H1 (cell line): ENCODE measurements around the gene IL19. TPM values are rescaled to one million over a fixed set of nuclear protein-coding genes. Genes with fewer than 3 reads are reported as not detected.

Source experiments
- CTCF ChIA-PET: fragments of 300-600 bp; sonication (Branson Sonifier 250); formaldehyde crosslinking; loops from one replicate; lab custom pipeline; 2021; ENCODE audit not compliant: partially characterized antibody; lab: Charles Lee
- POLR2A ChIA-PET: fragments of 300-600 bp; sonication (Branson Sonifier 250); formaldehyde crosslinking; loops from one replicate; lab custom pipeline; 2021; ENCODE audit warnings: inconsistent platforms; ENCODE audit not compliant: partially characterized antibody; lab: Charles Lee
- DNase-seq, 2 experiments: peaks; one replicate each; pipeline versions ENCODE4 v3.0.0 to v3.0.0-alpha.2; 2010 to 2022; ENCODE audit warnings: low spot score in 2 of 2, low read depth in 1 of 2, mixed read lengths in 1 of 2
- FAIRE-seq: peaks from 2 replicates; lab custom pipeline; 2011; peaks lifted over from hg19 to GRCh38; lab: Jason Lieb, UNC
- H2AFZ ChIP-seq: 2 replicates; pipeline ENCODE4 v1.8.1; 2012; ENCODE audit warnings: low read length, inconsistent platforms
- H2AK5ac ChIP-seq: 2 replicates; pipeline ENCODE4 v1.6.1; 2013; ENCODE audit warnings: low read depth, low read length
- H2BK120ac ChIP-seq: replicated peaks from 2 replicates; pipeline ENCODE3; 2013; ENCODE audit warnings: low read depth, low read length, inconsistent platforms
- H2BK12ac ChIP-seq: 2 replicates; pipeline ENCODE4 v1.6.1; 2013; ENCODE audit warnings: low read depth, low read length
- H2BK15ac ChIP-seq: 2 replicates; pipeline ENCODE4 v1.6.1; 2013; ENCODE audit warnings: low read length
- H2BK20ac ChIP-seq: 2 replicates; pipeline ENCODE4 v1.6.1; 2013; ENCODE audit warnings: low read length
- H2BK5ac ChIP-seq: 2 replicates; pipeline ENCODE4 v1.6.1; 2013; ENCODE audit warnings: low read depth, low read length
- H3K14ac ChIP-seq: 2 replicates; pipeline ENCODE4 v1.6.1; 2013; ENCODE audit warnings: inconsistent platforms; ENCODE audit not compliant: insufficient read length
- H3K18ac ChIP-seq: 2 replicates; pipeline ENCODE4 v1.6.1; 2013; ENCODE audit warnings: low read length; ENCODE audit errors: extremely low read depth
- H3K23ac ChIP-seq: 2 replicates; pipeline ENCODE4 v1.6.1; 2013; ENCODE audit warnings: inconsistent platforms; ENCODE audit not compliant: insufficient read length
- H3K23me2 ChIP-seq: 2 replicates; pipeline ENCODE4 v1.6.1; 2013; ENCODE audit warnings: low read depth, low read length
- H3K27ac ChIP-seq: 2 replicates; pipeline ENCODE4 v1.6.1; 2011; ENCODE audit warnings: low read depth, low read length, inconsistent platforms
- H3K27me3 ChIP-seq, 4 experiments: replicated peaks in 1 of 4; 1 replicate in 1 of 4; 2 replicates in 3 of 4; pipeline versions ENCODE4 v1.6.1 to v1.8.1; 2011 to 2013; ENCODE audit warnings: low read length in 3 of 4, mild to moderate bottlenecking in 3 of 4, inconsistent platforms in 2 of 4, mixed read lengths in 2 of 4, moderate library complexity in 1 of 4; ENCODE audit not compliant: control insufficient read depth in 3 of 4, insufficient read depth in 3 of 4; ENCODE audit errors: extremely low read depth in 1 of 4
- H3K36me3 ChIP-seq, 4 experiments: 2 replicates each; pipeline versions ENCODE4 v1.6.1 to v1.8.1; 2011 to 2013; ENCODE audit warnings: mild to moderate bottlenecking in 4 of 4, low read length in 3 of 4, moderate library complexity in 2 of 4, control low read depth in 1 of 4, inconsistent platforms in 1 of 4; ENCODE audit not compliant: insufficient read depth in 4 of 4, control insufficient read depth in 2 of 4
- H3K4ac ChIP-seq: replicated peaks from 2 replicates; pipeline ENCODE3; 2013; ENCODE audit warnings: low read length, low read depth, mixed read lengths, inconsistent platforms; ENCODE audit not compliant: insufficient read length
- H3K4me1 ChIP-seq, 4 experiments: replicated peaks in 1 of 4; 1 replicate in 1 of 4; 2 replicates in 3 of 4; pipeline versions ENCODE4 v1.6.1 to v1.8.1; 2011 to 2013; ENCODE audit warnings: low read length in 3 of 4, inconsistent platforms in 2 of 4, mixed read lengths in 1 of 4; ENCODE audit not compliant: insufficient read depth in 4 of 4, control insufficient read depth in 3 of 4
- H3K4me2 ChIP-seq, 2 experiments: 2 replicates each; pipeline versions ENCODE4 v1.6.1 to v1.8.1; 2011 to 2013; ENCODE audit warnings: low read depth in 2 of 2, low read length in 2 of 2, control low read depth in 1 of 2, inconsistent platforms in 1 of 2, mild to moderate bottlenecking in 1 of 2; ENCODE audit not compliant: insufficient read depth in 1 of 2
- H3K4me3 ChIP-seq, 4 experiments: fragments of 200-600, 300-600 bp in 1 of 4; sonication (generic), shearing (Covaris generic), sonication (Bioruptor Twin) in 1 of 4; 2 replicates each; pipeline versions ENCODE4 v1.5.1 to v1.8.1; 2011 to 2016; ENCODE audit warnings: low read length in 4 of 4, low read depth in 3 of 4, control low read depth in 2 of 4, inconsistent platforms in 2 of 4, mild to moderate bottlenecking in 2 of 4, mixed read lengths in 1 of 4, moderate library complexity in 1 of 4; ENCODE audit not compliant: insufficient read depth in 2 of 4; ENCODE audit errors: extremely low read depth in 1 of 4
- H3K56ac ChIP-seq: replicated peaks from 2 replicates; pipeline ENCODE3; 2013; ENCODE audit warnings: low read depth, mild to moderate bottlenecking, mixed read lengths, low read length, inconsistent platforms; ENCODE audit not compliant: insufficient read length
- H3K79me1 ChIP-seq: 2 replicates; pipeline ENCODE4 v1.6.1; 2013; ENCODE audit warnings: low read depth, low read length, control low read depth
- H3K79me2 ChIP-seq, 2 experiments: 2 replicates each; pipeline versions ENCODE4 v1.6.1 to v1.8.1; 2012 to 2013; ENCODE audit warnings: low read length in 2 of 2, mild to moderate bottlenecking in 2 of 2, inconsistent platforms in 1 of 2; ENCODE audit not compliant: insufficient read depth in 2 of 2, control insufficient read depth in 1 of 2
- H3K9ac ChIP-seq, 4 experiments: replicated peaks in 1 of 4; 1 replicate in 1 of 4; 2 replicates in 3 of 4; pipeline versions ENCODE4 v1.6.1 to v1.8.1; 2011 to 2013; ENCODE audit warnings: low read depth in 3 of 4, low read length in 3 of 4, control low read depth in 2 of 4, mild to moderate bottlenecking in 2 of 4, moderate library complexity in 2 of 4, inconsistent platforms in 1 of 4; ENCODE audit errors: extremely low read depth in 1 of 4
- H3K9me3 ChIP-seq, 2 experiments: 2 replicates each; pipeline versions ENCODE4 v1.6.1 to v1.8.1; 2012 to 2013; ENCODE audit warnings: mild to moderate bottlenecking in 2 of 2, moderate library complexity in 2 of 2, control low read depth in 1 of 2, inconsistent platforms in 1 of 2, low read depth in 1 of 2, low read length in 1 of 2, mixed read lengths in 1 of 2; ENCODE audit not compliant: insufficient read depth in 2 of 2
- H4K20me1 ChIP-seq, 2 experiments: replicated peaks in 1 of 2; 2 replicates each; pipeline versions ENCODE3 to v1.8.1; 2011 to 2013; ENCODE audit warnings: inconsistent platforms in 2 of 2, low read length in 2 of 2, mild to moderate bottlenecking in 1 of 2; ENCODE audit not compliant: insufficient read depth in 2 of 2, control insufficient read depth in 1 of 2
- H4K5ac ChIP-seq: 2 replicates; pipeline ENCODE4 v1.6.1; 2013; ENCODE audit warnings: low read length, low read depth, mixed read lengths, inconsistent platforms; ENCODE audit not compliant: insufficient read length
- H4K8ac ChIP-seq: 2 replicates; pipeline ENCODE4 v1.8.0; 2013; ENCODE audit warnings: mild to moderate bottlenecking, moderate library complexity, low read length, inconsistent platforms; ENCODE audit not compliant: insufficient read depth; ENCODE audit errors: extremely low read depth
- H4K91ac ChIP-seq: replicated peaks from 2 replicates; pipeline ENCODE3; 2013; ENCODE audit warnings: low read length, mixed read lengths, inconsistent platforms; ENCODE audit not compliant: insufficient read length
- BACH1 ChIP-seq: IDR thresholded peaks from 2 replicates; pipeline ENCODE4 v1.6.1; 2012; ENCODE audit warnings: low read length, improper control_type of control experiment
- BCL11A ChIP-seq, 2 experiments: IDR thresholded peaks; one replicate each; pipeline ENCODE4 v1.6.1; 2011; ENCODE audit warnings: low read depth in 2 of 2, low read length in 2 of 2, mild to moderate bottlenecking in 2 of 2
- BRCA1 ChIP-seq: IDR thresholded peaks from 2 replicates; pipeline ENCODE4 v1.6.1; 2012; ENCODE audit warnings: low read depth, low read length, improper control_type of control experiment
- EGR1 ChIP-seq: IDR thresholded peaks from 2 replicates; pipeline ENCODE4 v1.6.1; 2011; ENCODE audit warnings: low read depth, low read length, borderline replicate concordance
- GTF2F1 ChIP-seq: IDR thresholded peaks from 2 replicates; pipeline ENCODE4 v1.6.1; 2012; ENCODE audit warnings: low read depth, low read length, improper control_type of control experiment, borderline replicate concordance
- HDAC6 ChIP-seq: IDR thresholded peaks from one replicate; pipeline ENCODE4 v1.7.1; 2012; ENCODE audit warnings: low read depth, mild to moderate bottlenecking, inconsistent platforms, low read length, moderate library complexity
- MAFK ChIP-seq: IDR thresholded peaks from 2 replicates; pipeline ENCODE4 v1.6.1; 2012; ENCODE audit warnings: low read depth, mild to moderate bottlenecking, improper control_type of control experiment, low read length
- NANOG ChIP-seq: IDR thresholded peaks from 2 replicates; pipeline ENCODE4 v1.6.1; 2011; ENCODE audit warnings: low read length, low read depth, mild to moderate bottlenecking, inconsistent platforms; ENCODE audit not compliant: insufficient read depth, poor library complexity, severe bottlenecking
- RAD21 ChIP-seq, 2 experiments: IDR thresholded peaks in 1 of 2; conservative IDR thresholded peaks in 1 of 2; 2 replicates each; pipeline ENCODE4 v1.6.1; 2011; ENCODE audit warnings: low read depth in 2 of 2, low read length in 2 of 2, improper control_type of control experiment in 1 of 2, inconsistent platforms in 1 of 2, mild to moderate bottlenecking in 1 of 2, moderate library complexity in 1 of 2
- RFX5 ChIP-seq: IDR thresholded peaks from 2 replicates; pipeline ENCODE4 v1.6.1; 2011; ENCODE audit warnings: low read depth, low read length, improper control_type of control experiment, borderline replicate concordance
- SP1 ChIP-seq: IDR thresholded peaks from 2 replicates; pipeline ENCODE4 v1.6.1; 2011; ENCODE audit warnings: low read depth, low read length
- SP2 ChIP-seq: IDR thresholded peaks from 2 replicates; pipeline ENCODE4 v1.6.1; 2012; ENCODE audit warnings: mild to moderate bottlenecking, low read length, inconsistent platforms
- TAF1 ChIP-seq: IDR thresholded peaks from 2 replicates; pipeline ENCODE4 v1.6.1; 2011; ENCODE audit warnings: mild to moderate bottlenecking, low read depth, low read length
- TCF12 ChIP-seq: IDR thresholded peaks from 2 replicates; pipeline ENCODE4 v1.6.1; 2011; ENCODE audit warnings: low read depth, mild to moderate bottlenecking, low read length
- YY1 ChIP-seq: IDR thresholded peaks from 2 replicates; pipeline ENCODE4 v1.6.1; 2011; ENCODE audit warnings: low read depth, mild to moderate bottlenecking, low read length
- WGBS, 2 experiments: shearing (Covaris generic) in 1 of 2; methylation state at CpG; one replicate each; pipeline versions ENCODE4 v1.1.6 to v1.1.7; 2013 to 2015; ENCODE audit warnings: low lambda C conversion rate in 2 of 2, mixed read lengths in 2 of 2, inconsistent platforms in 1 of 2, low coverage in 1 of 2, missing lambda C conversion rate in 1 of 2; ENCODE audit not compliant: insufficient replicate concordance in 2 of 2, insufficient coverage in 1 of 2, insufficient read length in 1 of 2; ENCODE audit errors: extremely low coverage in 1 of 2, missing lambda C conversion rate in 1 of 2; 5-methylcytosine and 5-hydroxymethylcytosine counted together
- polyA plus RNA-seq, 7 experiments: library from polyadenylated mRNA; depleted of rRNA in 3 of 7; stranded (reverse) in 5 of 7; unstranded in 2 of 7; fragments of >200 nt in 5 of 7; fragments of 200-250 nt in 2 of 7; gene quantifications; 1 replicate in 5 of 7; 2 replicates in 1 of 7; 4 replicates in 1 of 7; pipeline versions ENCODE4 v1.2.1 to v1.2.3, GENCODE V29; 2011 to 2013; ENCODE audit warnings: missing spikeins in 2 of 7, mixed read lengths in 2 of 7
- total RNA-seq: library from RNA; stranded (reverse); fragmentation: NEBNext Ultra II Directional; extraction: Animal tissue kit (Norgen Biotek cat#: 25700); gene quantifications from 2 replicates; pipeline ENCODE4 v1.2.1, GENCODE V29; 2021

IL19 gene
- total and polyA plus RNA-seq, 2 of the 8 experiments (the other 6 are each of a cell fraction or from before 2014, with no cell fraction given) = not detected

- no peak overlapping the region for H3K14ac ChIP-seq
- no peak overlapping the region for H3K4me3 ChIP-seq
- no peaks in the 10 kb centered on the region for H3K23me2 ChIP-seq
- H4K8ac ChIP-seq = no peak overlapping the region
- H3K4me2 ChIP-seq = no peak overlapping the region
- H3K79me2 ChIP-seq = no peaks in the 10 kb centered on the region
- H4K91ac ChIP-seq = no peak overlapping the region
- no peak overlapping the region for H3K56ac ChIP-seq
- no peak overlapping the region for H2AFZ ChIP-seq
- CTCF ChIA-PET = interaction anchor here (0.7 to 5.6 kb wide), 16 partner anchors 10 to 356 kb away, joined by 3 to 29 read pairs (median 5); partner anchors contain the start of gene IL20
- H4K5ac ChIP-seq = no peak overlapping the region
- no peak overlapping the region for H2AK5ac ChIP-seq
- H3K4me1 ChIP-seq = no peaks in the 10 kb centered on the region
- H2BK15ac ChIP-seq = no peak overlapping the region
- no peak overlapping the region for H3K23ac ChIP-seq
- H3K9me3 ChIP-seq = no peaks in the 10 kb centered on the region
- H2BK5ac ChIP-seq = no peak overlapping the region
- WGBS, 2 experiments = 89% methylated on average over 3 of the region's 3 CpGs; no CpG with 5 or more reads in 1 of the 2 experiments
- no peaks in the 10 kb centered on the region for H3K36me3 ChIP-seq
- no peaks in the 10 kb centered on the region for H3K79me1 ChIP-seq
- FAIRE-seq = no peak
- no peak for DNase-seq
- no peak overlapping the region for H2BK120ac ChIP-seq
- H3K27me3 ChIP-seq = no peaks in the 10 kb centered on the region
- H3K27ac ChIP-seq = no peak overlapping the region
- H3K4ac ChIP-seq = no peak overlapping the region
- no peak overlapping the region for H3K9ac ChIP-seq
- TF ChIP-seq BRCA1 (no peak), NANOG (no peak), BACH1 (no peak), EGR1 (no peak), TCF12 (no peak), RFX5 (no peak), YY1 (no peak), RAD21 (IDR thresholded peaks at IDR 0.05 in 1 of 2, conservative IDR thresholded peaks at IDR 0.05 in 1 of 2; ENCODE audit: low read depth in 2 of 2, low read length in 2 of 2) (no peak), SP1 (no peak), BCL11A (IDR thresholded peaks at IDR 0.05; ENCODE audit: low read depth in 2 of 2, low read length in 2 of 2) (no peak), TAF1 (no peak), SP2 (no peak), MAFK (no peak), GTF2F1 (no peak), HDAC6 (no peak)
- TF ChIP-seq, all 59 proteins: peak for 0
- Histone ChIP-seq H2BK12ac (no peak overlapping the region), H3K18ac (no peak overlapping the region), H4K20me1 (peaks cover 0 to 2% of the 10 kb centered on the region in 2 experiments), H2BK20ac (no peak overlapping the region)
- POLR2A ChIA-PET = interaction anchor here (1.3 kb wide), 1 partner anchor 10 kb away, joined by 3 read pairs; no protein-coding TSS in a partner anchor
These were observed 64.6 kb downstream of the IL19 start for GRCh38 chr1:206835186-206835585.
